GM10266 (cell line): ENCODE results near the gene NKAIN1.
A peak's percentile ranks its signal among the peaks of the same experiment; 100 is the strongest.
"Not testable (repeated sequence)": the region's sequence is repeated elsewhere in the genome, so short reads cannot be mapped to it uniquely, and the experiment has no call there.

Experiments used
- DNase-seq: peaks from one replicate; pipeline ENCODE4 v3.0.0; 2012; ENCODE audit errors: extremely low spot score
- TF ChIP-seq, protein P1 (sequence below): IDR thresholded peaks from 2 replicates; pipeline ENCODE4 v1.5.1; 2012; ENCODE audit warnings: mild to moderate bottlenecking, low read depth; ENCODE audit not compliant: control insufficient read depth, insufficient read depth; ENCODE audit errors: missing control alignments

Gene NKAIN1

DNA sequence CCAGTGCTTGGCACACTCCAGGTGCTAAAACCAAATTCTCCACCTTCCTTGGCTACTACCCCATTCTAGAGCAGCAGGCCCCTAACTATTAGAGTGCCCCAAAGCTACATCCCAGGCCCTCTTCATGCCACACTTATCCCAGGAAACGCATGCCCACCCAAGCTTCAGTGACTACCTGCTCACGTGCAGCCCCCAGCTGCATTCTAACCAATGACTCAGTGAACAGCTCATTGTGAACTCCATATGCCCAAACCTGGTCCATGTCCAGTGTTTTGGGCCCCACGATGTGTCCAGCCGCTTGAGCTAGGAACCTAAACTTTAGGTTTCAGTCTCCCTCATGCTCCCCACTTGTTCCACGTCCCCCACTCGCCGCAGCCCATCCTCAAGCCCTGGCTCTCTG, 41.5 kb downstream of the NKAIN1 start:
- DNase-seq: no peak
- TF ChIP-seq, protein P1, sequence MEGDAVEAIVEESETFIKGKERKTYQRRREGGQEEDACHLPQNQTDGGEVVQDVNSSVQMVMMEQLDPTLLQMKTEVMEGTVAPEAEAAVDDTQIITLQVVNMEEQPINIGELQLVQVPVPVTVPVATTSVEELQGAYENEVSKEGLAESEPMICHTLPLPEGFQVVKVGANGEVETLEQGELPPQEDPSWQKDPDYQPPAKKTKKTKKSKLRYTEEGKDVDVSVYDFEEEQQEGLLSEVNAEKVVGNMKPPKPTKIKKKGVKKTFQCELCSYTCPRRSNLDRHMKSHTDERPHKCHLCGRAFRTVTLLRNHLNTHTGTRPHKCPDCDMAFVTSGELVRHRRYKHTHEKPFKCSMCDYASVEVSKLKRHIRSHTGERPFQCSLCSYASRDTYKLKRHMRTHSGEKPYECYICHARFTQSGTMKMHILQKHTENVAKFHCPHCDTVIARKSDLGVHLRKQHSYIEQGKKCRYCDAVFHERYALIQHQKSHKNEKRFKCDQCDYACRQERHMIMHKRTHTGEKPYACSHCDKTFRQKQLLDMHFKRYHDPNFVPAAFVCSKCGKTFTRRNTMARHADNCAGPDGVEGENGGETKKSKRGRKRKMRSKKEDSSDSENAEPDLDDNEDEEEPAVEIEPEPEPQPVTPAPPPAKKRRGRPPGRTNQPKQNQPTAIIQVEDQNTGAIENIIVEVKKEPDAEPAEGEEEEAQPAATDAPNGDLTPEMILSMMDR: no peak

DNA sequence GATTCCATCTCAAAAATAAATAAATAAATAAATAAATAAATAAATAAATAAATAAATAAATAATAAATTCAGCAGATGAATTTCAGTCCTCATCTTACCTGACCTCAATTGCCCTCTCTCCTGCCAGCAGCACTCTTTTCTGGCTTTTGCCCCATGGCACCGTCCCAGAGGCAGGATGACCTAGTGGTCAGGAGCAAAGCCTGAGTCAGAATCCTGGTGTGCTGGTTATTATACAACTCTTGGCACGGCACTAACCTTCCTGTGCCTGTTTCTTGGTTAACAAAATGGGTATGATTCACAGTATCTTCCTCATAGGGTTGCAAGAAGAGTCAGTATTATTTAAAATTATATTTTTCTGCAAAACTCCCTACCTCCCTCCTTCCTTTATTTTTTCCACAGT, 43.0 kb downstream of the NKAIN1 start:
- no peak for DNase-seq
- TF ChIP-seq, protein P1: no peak

DNA sequence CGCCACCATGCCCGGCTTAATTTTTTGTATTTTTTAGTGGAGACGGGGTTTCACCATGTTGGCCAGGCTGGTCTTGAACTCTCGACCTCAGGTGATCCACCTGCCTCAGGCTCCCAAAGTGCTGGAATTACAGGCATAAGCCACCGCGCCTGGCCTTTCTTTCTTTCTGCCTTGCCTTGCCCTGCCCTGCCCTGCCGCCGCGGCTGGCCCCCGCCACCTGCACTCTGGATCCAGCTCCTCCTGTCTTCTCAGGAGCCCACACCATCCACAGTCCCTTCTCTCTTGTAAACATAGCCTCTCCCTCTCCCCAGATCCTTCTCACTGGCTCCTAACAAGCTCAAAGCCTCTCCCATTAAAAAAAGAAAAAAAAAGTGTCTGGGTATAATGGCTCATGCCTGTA, 44.4 kb downstream of the NKAIN1 start:
- DNase-seq: not testable (repeated sequence)

DNA sequence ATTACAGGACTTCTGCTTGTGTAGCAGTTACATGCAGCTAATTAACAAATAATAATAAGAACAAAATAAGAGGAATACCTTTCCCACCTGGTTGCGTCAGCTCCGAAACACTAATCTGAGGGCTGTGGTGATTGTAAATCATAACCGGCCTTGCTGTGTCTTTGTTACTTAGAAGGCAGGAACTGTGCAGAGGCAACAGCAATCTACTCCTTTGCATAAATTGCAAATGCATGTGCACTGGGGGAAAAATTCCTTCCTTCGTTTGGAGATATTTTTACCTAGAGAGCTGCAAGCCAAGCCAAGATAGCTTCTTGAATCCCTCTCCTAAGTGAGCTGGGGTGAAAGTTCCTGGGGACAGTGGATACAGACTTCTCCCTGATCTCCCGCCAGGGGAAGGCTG, 46.0 kb downstream of the NKAIN1 start:
- DNase-seq: no peak
- TF ChIP-seq, protein P1: no peak

DNA sequence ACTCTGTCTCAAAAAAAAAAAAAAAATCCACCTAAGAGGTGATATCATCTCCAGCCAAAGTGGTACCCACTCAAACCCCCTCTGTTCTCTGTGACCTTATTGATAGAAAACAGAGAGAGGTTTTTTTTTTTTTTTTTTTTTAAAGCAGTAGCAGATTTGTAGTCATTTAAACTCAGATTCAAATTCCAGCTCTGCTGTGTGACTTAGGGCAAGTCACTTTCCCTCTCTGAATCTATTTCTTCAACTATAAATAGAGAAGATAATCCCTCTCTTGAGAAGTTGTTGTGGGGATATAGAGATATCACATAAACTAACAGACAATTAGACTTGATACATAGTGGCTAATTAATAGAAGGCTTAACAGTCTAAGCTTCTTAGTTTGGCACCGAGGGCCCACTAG, 48.4 kb downstream of the NKAIN1 start:
- TF ChIP-seq, protein P1: no peak
- no peak for DNase-seq

DNA sequence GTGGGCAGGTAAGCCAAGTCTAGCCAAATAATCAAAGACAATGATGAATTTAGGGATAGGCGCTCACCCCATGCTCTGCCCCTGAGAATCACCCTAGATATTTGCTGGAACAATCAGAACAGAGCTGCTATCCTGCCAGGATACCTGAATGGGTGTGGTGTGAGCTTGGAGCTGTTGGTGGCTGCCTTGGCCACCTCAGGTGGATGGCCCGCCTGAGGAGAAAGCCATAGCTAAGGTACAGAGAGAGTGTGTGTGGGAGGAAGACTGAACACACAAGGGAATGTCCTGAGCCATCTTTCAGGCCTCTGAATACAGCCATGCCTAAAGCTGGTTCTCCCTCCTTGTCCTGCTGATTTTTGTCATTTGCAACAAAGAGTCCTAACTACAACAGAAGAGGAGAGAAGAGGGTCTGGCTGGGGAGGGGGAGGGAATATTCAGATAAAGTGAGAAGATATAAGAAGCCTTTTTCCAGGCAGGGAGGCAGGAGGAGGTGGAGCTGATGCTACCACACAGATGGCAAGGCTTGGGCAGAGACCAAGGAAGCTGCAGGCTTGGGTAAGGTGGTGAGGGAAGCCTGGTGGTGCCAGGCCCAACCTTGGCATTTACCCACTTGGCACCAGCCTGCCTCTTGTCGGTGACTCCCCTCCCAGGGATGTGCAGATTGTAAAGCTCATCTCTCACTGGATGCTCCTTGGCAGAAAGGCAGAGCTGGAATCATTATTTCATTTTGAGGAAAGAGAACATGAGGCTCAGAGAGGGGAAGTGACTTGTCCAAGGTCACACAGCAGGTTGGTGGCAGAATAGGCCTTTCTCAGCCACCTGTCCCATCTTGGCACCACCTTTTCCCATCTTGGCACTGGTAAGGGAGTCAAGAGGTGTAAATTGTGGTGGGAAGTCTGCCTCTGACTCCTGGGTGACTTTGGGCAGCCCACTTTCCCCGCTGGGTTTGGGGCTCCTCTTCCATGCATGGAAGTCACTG, 49.7 kb downstream of the NKAIN1 start:
- TF ChIP-seq, protein P1: no peak
- DNase-seq: no peak

DNA sequence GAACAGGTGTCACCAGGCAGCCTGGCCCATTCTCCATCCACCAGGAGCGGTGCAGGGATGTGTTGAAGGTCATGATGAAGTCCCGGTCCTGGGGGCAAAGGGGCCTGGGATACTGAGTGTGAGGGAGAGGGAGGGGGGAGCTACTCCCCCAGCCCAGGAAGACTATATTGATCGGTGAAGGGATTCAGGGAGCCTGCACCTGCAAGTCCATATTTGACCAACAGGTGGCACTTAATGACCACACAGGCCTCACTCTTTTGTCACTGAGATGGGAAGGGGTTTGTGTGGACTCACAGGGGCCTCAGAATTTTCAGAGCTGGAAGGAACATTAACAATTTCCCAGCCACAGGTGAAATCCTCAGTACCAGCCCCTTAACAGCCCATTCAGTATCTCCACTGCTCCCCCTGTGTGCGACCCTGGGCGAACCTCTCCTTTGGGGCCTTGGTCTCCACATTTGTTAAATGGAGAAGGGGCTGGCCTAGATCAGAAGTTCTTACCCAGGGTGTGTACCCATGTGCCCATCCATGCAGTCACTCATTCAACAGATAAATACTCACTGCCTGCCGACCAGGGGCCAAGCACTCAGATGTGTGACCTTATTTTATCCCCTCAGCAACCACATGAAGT, 55.6 kb downstream of the NKAIN1 start:
- peak; percentile 72 for DNase-seq
- TF ChIP-seq, protein P1: peak; percentile 76
